PC-3 (cell line): ENCODE measurements around the gene TTBK2.

Experiments
- CTCF ChIP-seq: fragments of 300-600 bp; sonication (generic); conservative IDR thresholded peaks from 2 replicates; pipeline ENCODE4 v1.5.1; 2017; ENCODE audit warnings: antibody characterized with exemption, low read depth, mild to moderate bottlenecking, low read length
- EZH2 ChIP-seq: fragments of 300-600 bp; sonication (generic); IDR thresholded peaks from one replicate; pipeline ENCODE4 v1.6.1; 2017; ENCODE audit warnings: antibody characterized with exemption, mild to moderate bottlenecking, low read length; ENCODE audit not compliant: unreplicated experiment

- TF ChIP-seq CTCF (no peak), EZH2 (no peak)
These were observed 9.5 kb downstream of the TTBK2 start for GRCh38 chr15:42911058-42911592.
